COLO668 (cell line): ENCODE results near the gene TLCD2.
"Not testable (repeated sequence)": the region's sequence is repeated elsewhere in the genome, so short reads cannot be mapped to it uniquely, and the experiment has no call there.

Experiments used
- DNase-seq: peaks from one replicate; lab custom pipeline; 2025; ENCODE audit not compliant: unreplicated experiment; lab: John Stamatoyannopoulos, UW

The TLCD2 gene

GRCh38 chr17:1736348-1737281, 26.4 kb upstream of the TLCD2 start:
- peak; percentile 19 for DNase-seq

GRCh38 chr17:1735834-1736347, 25.7 kb upstream of the TLCD2 start:
- DNase-seq: no peak

- no peak for DNase-seq
These were observed 25.2 kb upstream of the TLCD2 start for GRCh38 chr17:1735418-1735817.

- DNase-seq: no peak
These were observed 23.6 kb upstream of the TLCD2 start for GRCh38 chr17:1733759-1734158.

- no peak for DNase-seq
These were observed 22.7 kb upstream of the TLCD2 start for GRCh38 chr17:1732833-1733321.

- DNase-seq: no peak
These were observed 22.2 kb upstream of the TLCD2 start for GRCh38 chr17:1732241-1732832.

- no peak for DNase-seq
These were observed 21.0 kb upstream of the TLCD2 start for GRCh38 chr17:1731194-1731506.

- DNase-seq: no peak
These were observed 20.4 kb upstream of the TLCD2 start for GRCh38 chr17:1730326-1731193.

- no peak for DNase-seq
These were observed 19.8 kb upstream of the TLCD2 start for GRCh38 chr17:1729966-1730325.

GRCh38 chr17:1727876-1728630, 17.9 kb upstream of the TLCD2 start:
- no peak for DNase-seq

- peak; percentile 48 for DNase-seq
These were observed 17.1 kb upstream of the TLCD2 start for GRCh38 chr17:1727258-1727789.

- no peak for DNase-seq
These were observed 16.6 kb upstream of the TLCD2 start for GRCh38 chr17:1726626-1727257.

- DNase-seq: no peak
These were observed 15.7 kb upstream of the TLCD2 start for GRCh38 chr17:1725642-1726511.

GRCh38 chr17:1724869-1725641, 14.9 kb upstream of the TLCD2 start:
- DNase-seq: peak; percentile 68

GRCh38 chr17:1724351-1724868, 14.2 kb upstream of the TLCD2 start, which contains the start of gene WDR81:
Gene WDR81 (plus strand): TSS chr17:1724704. CDS start chr17:1724960, 256 bp downstream.
- DNase-seq: peak; percentile 82

- DNase-seq: not testable (repeated sequence)
These were observed 11.8 kb upstream of the TLCD2 start for GRCh38 chr17:1722022-1722421.

GRCh38 chr17:1720856-1721386, 10.7 kb upstream of the TLCD2 start:
- peak; percentile 33 for DNase-seq
